HFF-Myc (cell line): ENCODE measurements around the gene AEBP1.

Source experiments
- DNase-seq: peaks from one replicate; pipeline ENCODE4 v3.0.0-alpha.2; 2011; ENCODE audit warnings: low read depth; ENCODE audit errors: extremely low read depth
- H3K4me3 ChIP-seq: replicated peaks from 2 replicates; pipeline ENCODE4 v1.5.1; 2011; ENCODE audit warnings: low read depth, mild to moderate bottlenecking, control low read depth, low read length
- TF ChIP-seq, protein P1 (sequence below): IDR thresholded peaks from 2 replicates; pipeline ENCODE4 v1.5.1; 2012; ENCODE audit warnings: mild to moderate bottlenecking, low read depth, low read length, control low read depth; ENCODE audit errors: missing control alignments

AEBP1 gene

GRCh38 chr7:44085546-44085945 is 18.6 kb upstream of the AEBP1 start:
- no peak for DNase-seq
- H3K4me3 ChIP-seq = no peak overlapping the region

GRCh38 chr7:44086627-44087026 is 17.5 kb upstream of the AEBP1 start:
- TF ChIP-seq, protein P1, sequence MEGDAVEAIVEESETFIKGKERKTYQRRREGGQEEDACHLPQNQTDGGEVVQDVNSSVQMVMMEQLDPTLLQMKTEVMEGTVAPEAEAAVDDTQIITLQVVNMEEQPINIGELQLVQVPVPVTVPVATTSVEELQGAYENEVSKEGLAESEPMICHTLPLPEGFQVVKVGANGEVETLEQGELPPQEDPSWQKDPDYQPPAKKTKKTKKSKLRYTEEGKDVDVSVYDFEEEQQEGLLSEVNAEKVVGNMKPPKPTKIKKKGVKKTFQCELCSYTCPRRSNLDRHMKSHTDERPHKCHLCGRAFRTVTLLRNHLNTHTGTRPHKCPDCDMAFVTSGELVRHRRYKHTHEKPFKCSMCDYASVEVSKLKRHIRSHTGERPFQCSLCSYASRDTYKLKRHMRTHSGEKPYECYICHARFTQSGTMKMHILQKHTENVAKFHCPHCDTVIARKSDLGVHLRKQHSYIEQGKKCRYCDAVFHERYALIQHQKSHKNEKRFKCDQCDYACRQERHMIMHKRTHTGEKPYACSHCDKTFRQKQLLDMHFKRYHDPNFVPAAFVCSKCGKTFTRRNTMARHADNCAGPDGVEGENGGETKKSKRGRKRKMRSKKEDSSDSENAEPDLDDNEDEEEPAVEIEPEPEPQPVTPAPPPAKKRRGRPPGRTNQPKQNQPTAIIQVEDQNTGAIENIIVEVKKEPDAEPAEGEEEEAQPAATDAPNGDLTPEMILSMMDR = no peak
- no peak overlapping the region for H3K4me3 ChIP-seq
- DNase-seq = no peak

More at GRCh38 chr7:44085546-44085945, 18.6 kb upstream of the AEBP1 start:
- TF ChIP-seq, protein P1 = peak; percentile 2

DNA sequence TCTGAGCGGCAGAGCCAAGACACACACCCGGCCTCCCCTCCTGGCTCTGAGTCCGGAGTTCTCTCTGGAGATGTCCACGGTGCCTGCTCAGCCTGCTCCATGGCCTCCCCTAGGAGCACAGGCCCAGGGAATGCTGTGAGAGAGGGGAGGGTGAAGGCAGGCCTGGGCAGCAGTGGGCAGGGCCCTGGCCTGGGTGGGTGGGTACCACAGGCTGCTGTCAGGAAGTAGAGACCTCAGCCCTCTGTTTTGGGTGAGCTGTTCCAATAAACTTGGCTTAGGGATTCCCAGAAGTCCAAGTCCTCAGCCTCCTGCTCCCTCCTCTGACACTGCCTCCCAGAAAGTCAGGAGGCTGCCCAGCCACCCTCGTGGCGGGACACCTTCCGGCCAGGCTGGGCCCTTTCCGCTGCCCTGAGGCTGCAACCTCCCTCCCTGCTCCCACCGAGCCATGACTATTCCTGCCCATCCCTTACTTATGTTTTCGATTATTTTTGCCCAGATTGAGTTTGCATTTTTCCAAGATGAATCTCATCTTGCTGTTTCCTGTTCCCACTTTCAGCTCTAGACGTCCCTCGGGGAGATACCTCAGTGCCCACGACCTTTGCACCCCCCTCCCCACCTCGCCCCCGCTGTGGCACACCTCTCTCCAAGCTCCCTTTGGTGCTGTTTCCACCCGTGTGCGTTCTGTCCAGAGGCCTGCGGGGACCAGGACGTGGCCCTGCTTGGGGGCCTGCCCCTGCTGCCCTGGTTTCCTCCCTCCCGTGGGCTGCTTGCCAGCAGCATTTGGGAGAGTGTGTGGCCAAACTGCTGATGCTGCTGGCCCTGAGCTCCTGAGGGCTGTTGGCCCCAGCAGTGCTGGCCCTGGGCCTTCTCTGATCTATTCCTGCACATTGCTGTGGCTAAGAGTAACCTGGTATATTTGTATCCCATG is 16.0 kb upstream of the AEBP1 start:
- DNase-seq = peak; percentile 83
- no peak overlapping the region for H3K4me3 ChIP-seq
- TF ChIP-seq, protein P1 = no peak

DNA sequence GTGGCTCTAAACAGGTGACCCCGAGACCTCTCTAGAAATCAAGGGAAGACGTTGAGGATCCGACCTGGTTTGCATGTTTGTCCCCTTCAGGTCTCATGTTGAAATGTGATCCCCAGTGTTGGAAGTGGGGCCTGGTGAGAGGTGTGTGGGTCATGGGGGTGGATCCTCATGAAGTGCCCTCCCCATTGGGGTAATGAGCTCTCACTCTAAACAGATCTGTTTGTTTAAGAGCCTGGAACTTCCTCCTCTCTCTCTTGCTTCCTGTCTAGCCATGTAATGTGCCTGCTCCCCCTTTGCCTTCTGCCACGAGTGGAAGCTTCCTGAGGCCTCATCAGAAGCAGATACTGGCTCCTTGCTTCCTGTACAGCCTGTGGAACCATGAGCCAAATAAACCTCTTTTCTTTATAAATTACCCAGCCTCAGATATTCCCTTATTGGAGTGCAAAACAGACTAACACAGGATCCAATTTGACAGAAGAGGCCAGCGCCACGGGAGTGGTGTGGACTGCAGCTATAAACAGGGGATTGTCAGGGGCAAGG is 11.0 kb upstream of the AEBP1 start:
- DNase-seq = no peak
- TF ChIP-seq, protein P1 = no peak
- no peak overlapping the region for H3K4me3 ChIP-seq

DNA sequence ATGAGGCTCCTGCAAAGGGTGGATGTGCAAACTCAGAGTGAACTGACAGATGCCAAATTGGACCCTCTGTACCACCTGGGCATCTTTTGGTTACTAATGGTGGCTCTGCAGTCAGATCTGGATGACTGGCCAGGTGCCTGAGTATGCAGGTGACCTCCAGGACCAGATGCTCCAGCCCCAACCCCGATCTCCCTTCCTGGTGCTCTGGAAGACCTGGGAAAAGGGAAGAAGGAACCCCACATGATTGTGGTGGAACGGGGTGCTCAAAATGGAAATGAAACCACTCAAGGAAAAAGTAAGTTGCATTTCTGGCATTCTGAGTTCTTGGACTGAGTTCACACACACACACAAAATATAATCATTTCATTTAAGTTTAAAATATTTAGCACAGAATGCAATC is 9.8 kb upstream of the AEBP1 start:
- no peak overlapping the region for H3K4me3 ChIP-seq
- TF ChIP-seq, protein P1 = no peak
- no peak for DNase-seq

DNA sequence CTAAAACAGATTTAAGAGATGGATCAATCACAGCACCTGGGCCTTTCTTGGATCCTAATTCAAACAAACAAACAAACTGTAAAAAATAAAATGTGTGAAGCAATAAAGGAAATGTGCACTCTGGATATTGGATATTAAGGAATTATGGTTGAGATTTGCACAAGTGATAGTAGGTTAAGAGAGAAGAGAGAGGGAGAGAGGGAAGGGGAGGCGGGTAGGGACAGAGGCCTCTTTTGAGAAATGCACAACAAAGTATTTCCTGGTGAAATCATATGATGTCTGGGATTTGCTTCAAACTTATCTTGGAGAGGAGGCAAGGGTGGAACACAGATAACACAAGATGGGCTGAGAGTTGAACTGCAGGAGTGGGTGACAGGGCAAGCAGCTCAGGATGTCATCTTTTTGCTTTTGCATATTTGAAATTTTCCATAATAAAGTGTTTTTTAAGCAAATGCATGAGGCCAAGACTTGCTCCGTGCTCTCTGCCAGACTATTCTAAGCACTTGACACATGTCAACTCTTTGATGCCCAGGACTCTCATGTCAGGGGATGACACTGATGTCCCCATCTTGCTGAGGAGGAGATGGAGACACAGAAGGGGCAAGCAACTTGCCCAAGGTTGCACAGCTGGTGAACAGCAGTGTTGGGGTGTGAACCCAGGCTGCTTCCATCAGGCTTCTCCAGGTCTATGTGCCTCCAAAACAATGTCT is 9.1 kb upstream of the AEBP1 start:
- no peak overlapping the region for H3K4me3 ChIP-seq
- DNase-seq = no peak
- TF ChIP-seq, protein P1 = no peak
